M059J (cell line): ENCODE data around the gene ZNF716. TPM values are rescaled to one million over a fixed set of nuclear protein-coding genes. Genes with fewer than 3 reads are reported as not detected.
"Not testable (repeated sequence)": the region's sequence is repeated elsewhere in the genome, so short reads cannot be mapped to it uniquely, and the experiment has no call there.

ENCODE experiments used
- DNase-seq: peaks from one replicate; pipeline ENCODE4 v3.0.0-alpha.2; 2012; ENCODE audit warnings: low read depth
- total RNA-seq: library from RNA; depleted of rRNA; stranded (reverse); fragments of >200 nt; shearing (Covaris generic); gene quantifications from 2 replicates; pipeline ENCODE4 v1.2.3, GENCODE V29; 2014; rRNA removed

ZNF716 gene
- not detected in 2 replicates for total RNA-seq

DNA sequence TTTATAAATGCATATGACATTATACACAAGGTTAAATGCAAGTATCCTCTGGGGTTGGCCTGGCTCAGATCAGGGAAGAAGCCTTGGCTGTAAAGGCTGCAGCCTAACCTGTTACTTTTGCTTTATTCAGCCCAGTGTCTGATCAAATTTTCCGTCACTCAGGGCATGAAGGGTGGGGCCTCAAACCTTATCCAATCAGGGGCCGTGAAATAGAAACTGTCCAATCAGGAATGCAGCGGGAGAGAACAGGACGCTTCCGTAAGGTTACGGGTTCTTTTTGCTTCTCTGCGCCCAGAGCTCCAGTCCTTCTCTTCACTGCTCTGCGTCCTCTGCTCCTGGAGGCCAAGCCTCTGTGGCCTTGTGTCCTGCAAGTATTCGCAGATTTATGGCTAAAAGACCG, at the start of gene ZNF716:
Gene ZNF716 (plus strand): TSS at position 274 of the 400 bp plus-strand sequence. CDS start 112 bp downstream, at position 386.
- DNase-seq, result no peak

DNA sequence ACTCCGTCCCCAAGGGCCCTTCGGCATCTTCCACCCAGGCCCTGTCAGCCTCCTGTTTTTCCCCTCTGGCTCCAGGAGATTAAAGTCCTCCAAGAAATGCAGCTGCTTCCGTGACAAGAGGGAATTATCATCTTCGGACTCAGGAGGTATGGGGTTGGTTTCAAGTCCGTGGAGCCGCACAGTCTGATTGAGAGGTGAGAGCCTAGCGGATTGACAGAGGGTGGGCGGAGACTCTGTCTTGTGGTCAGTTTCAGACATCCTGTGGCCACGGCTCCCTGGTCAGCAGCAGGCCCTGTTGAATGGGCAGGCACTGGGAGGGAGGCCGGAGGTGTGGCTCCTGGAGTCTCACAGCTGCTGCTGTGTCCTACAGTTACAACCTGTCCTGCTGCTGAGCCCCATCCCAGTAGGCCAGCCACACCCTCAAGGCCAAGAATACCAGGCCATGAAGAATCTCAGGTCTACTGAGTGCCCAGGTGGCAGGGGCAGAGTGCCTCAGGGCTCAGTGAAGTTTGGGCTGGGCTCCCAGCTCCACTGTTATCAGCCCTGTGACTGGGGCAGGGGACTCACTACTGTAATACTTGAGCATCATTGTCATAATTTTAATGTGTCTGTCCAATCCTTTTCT, 49.3 kb upstream of the ZNF716 start:
- no peak for DNase-seq

DNA sequence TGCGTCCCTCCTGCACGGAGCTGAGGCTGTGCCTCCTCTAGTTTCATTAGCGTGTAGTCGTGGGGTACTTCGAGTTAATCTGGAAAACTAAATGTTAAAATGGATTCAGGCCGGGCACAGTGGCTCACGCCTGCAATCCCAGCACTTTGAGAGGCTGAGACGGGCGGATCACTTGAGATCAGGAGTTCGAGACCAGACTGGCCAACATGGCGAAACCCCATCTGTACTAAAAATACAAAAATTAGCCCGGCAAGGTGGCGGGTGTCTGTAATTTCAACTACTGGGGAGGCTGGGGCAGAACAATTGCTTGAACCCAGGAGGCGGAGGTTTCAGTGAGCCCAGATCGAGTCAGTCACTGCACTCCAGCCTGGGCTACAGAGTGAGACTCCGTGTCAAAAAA, 46.9 kb upstream of the ZNF716 start:
- not testable (repeated sequence) for DNase-seq

DNA sequence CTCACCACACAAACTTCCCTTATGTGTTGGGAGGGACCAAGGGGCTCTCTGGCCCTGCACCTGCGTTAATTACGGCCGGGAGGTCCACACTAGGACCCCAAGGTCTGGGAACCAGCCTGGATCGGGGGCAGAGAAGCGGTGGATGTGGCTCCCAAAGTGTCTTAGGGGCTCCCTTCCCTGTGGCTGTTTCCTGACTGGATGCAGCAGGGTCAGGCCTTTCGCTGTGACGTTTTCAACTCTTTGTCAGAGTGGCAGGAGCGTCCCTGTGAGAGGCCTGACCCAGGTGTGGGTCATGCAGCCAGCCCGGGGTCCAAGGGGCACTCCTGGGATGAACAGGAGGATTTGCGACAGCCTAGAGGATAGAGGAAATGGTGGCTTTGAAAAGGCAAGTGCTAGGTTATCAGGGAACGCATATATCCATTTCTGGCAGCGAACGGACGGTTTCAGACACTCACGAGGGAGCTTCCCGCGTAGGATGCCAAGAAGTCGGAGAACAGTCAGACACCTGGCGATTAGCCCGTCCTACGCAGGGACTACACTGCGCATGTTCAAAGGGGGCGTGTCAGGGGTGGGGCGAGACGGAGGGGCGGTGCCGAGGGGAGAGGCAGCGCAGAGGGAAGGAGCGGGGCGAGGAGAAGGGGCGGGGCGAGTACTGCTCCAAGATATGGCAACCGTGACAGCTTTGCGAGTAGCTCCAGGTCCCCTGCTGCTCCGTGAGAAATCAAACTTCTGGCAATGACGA, 46.2 kb upstream of the ZNF716 start:
- no peak for DNase-seq

DNA sequence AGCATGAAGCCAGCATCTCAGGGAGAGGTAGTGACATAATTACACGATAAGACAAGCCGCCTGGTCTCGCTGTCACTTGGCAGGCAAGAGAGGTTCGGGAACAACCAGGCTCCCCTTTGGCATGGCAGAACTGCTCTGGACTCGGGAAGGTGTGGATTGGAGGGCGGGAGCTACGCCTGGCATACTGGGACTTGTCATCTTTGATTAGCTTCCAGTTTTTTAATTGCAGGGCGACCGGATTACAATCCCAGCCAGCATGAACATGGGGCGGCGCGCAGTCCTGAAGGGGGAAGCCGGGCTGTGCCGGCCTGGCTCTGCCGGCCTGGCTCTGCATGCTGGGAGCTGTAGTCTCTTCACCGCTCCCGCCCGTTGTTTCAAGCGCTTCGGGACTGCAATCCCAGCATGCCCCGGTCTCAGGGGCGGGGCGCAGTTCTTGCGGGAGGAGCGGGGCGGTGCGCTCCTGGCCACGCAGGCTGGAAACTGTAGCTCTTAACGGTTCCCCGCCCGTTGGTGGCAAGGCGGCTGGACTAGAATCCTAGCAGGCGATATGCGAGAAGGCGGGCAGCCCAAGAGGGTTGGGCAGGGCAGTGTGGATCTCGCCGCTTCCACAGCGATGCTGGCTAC, 45.5 kb upstream of the ZNF716 start:
- no peak for DNase-seq

DNA sequence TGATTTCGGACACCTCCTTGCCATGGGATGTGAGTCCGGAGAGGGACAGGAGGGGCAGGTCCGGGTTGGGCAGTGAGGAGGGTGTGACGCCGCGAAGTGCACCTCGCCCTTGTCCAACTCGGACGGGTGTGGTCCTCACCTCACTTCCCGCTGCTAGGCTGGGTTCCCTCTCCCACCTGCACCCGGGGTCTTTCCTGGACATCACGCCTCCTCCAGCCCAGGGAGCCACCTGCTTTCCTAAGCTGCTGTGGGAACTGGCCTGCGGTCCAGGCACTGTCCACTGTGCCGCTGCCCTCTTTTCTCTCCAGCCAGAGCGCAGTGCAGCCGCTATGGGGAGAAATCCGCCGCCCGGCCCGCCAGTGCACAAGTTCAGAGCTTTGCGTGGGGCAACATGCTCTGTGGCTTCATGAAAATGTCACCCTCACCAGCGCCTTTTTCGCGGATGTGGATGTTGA, 45.0 kb upstream of the ZNF716 start:
- no peak for DNase-seq

DNA sequence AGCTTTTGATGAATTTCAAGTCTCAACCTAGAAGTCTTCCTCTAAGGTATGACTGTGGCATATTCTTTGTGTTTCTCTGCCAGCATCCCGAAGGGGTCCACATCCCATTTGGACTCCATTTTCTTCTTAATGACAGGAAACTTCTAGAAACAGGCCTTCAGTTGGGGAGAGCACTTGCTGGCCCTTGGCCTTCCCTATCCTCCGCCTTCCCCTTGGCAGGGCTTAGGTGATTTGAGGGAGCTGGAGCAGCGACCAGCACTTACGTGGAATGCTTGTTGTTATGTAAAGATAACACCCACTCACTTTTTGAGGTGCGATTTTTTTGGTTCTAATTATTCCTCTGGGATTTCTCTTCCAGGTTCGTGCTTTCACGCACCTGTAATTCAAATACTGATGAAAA, 42.9 kb upstream of the ZNF716 start:
- DNase-seq, result no peak

DNA sequence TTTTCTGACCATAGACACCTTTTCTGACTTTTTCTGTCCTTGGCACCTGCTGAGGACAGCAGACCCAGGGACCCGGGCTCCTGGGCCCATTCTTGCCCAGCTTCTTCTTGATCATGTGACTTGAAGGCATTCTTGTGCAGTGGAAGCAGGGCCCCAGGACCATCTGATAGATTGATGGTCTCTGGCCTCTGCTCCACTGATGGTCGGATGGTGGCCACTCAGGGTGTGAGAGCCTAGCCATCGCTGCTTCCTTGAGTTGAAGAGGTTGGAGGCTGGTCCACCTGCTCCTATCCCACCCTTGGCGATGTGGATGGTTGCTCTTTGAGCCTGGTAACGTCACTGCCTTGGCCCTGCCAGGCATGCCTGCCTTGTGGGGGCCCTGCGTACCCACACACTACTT, 37.8 kb upstream of the ZNF716 start:
- no peak for DNase-seq

DNA sequence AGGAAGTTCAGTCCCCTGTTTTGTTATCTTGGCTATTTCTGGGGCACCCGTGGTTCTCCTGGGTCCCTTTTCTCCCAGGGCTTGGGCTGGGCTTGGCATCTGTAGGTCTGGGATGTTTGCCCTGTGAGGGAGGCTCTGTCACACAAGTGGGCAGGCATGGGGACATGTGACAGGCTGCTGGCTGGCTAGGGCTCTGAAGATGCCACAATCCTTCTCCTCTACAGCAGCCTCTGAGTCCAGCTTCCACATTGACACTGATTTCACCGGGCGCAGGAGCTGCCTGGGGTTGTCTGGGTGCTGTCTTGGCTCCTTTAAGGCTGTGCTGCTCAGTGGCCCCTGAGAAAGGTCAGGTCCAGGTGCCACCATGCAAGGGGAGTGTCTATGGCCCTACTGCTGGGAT, 37.4 kb upstream of the ZNF716 start:
- no peak for DNase-seq

DNA sequence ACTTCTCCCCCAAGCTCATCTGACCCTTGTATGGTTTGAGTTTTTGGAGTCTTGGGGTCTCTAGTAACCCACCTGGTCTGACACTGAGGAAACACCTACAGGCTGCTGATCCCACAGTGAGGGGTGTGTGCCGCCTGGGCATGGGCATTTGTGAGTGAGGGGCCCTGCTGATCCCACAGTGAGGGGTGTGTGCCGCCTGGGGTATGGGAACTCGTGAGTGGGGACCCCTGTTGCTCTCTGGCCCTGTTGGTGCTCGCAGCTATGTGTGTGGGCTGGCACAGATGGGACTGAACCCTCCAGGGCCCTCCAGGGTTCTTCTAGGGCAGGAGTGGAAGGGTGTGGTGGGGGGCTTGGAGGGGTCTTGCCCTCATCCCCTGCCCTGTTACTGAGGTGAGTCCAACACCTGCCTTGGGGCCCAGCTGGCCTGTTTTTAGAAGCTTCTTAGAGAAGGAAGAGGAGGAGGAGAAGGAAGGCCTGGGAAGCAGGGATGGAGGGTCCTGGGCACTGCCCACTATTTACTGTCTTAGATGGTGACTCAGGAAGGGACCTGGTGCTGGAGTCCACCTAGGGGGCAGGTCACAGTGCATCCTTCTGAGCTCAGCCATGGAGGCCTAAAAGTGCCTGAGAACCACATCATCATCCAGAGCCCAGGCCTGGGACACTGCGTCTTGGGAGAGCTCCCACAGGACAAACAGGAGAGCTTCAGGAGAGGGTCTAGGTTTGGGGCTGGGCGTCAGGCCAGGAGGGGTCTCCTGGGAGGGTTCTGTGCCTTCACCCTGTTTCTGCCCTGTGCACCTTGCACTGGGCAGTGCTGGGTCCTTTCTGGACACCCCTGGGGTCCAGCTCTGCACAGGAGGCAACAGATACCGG, 36.2 kb upstream of the ZNF716 start:
- DNase-seq, result no peak

DNA sequence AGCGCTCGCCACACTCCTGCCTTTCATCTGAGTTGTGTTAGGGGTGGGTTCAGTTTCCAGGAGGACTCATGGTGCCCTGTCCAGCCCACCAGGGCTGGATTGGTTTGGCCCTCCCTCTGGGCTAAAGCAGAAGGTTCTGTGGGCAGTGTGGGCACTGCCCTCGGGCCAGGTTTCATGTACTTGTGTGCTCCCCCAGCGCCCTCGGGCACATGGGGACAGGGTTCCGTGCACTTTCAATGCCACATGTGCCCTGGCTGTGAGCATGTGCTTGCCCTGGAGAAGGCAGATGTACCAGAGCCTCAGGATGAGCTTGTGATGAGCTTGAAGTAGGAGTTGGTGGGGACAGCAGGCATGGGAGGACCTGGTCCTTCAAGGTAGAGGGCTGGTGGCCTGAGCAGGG, 35.6 kb upstream of the ZNF716 start:
- DNase-seq, result no peak

DNA sequence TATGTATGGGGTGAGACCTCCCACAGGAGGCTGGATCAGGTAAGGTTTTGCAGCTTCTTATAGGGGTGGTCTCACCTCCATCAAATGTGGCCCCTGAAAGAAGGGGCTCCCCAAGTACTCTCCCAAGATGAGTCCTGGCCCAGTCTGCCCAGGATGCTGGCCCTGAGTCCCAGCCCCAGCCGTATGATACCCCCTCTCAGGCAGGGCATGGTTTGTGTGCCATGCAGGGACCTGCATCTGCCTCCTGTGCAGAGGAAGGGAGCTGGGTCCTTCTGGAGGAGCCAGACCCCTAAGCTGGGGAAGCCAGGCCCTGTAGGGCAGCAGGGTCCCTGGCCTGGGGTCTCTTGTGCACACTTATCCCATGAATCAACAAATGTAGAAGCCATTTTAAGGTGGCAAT, 35.1 kb upstream of the ZNF716 start:
- no peak for DNase-seq

DNA sequence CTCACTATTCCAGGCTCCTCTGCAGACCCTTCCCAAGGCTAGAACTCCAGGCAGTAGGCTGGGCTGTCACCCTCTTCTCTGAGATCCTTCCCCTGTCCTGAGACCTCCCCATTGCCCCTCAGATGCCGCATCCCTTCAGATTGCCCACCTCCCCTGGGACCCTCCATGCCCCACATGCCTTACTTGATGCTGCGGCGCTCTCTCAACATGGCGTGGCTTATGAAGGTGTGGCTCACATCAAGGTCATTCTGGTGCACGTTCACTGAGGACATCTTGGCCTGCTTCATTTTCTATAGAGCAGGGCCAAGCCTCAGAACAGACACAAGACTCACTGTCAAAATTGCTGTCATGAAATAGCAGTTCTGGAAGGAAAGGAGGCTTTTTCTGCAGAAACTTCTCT, 34.7 kb upstream of the ZNF716 start:
- DNase-seq, result no peak

DNA sequence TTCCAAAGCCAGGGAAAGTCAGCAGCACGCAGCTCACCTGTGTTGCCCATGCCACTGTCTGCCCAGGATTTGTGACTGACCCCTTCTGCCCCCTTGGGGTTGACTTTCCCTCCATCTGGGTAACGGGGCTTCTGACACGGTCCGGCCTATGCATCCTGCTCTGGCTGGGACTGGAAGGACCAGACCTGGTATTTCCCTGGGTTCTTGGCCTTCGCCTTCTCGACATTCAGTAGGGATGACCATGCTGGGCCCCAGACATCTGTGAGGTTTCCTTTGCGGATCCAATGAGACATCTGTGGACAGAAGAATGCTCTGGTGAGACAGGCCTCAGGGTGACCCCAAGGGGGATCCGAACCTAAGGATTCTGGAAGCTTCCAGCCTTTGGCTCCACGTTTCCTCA, 34.2 kb upstream of the ZNF716 start:
- DNase-seq, result no peak

DNA sequence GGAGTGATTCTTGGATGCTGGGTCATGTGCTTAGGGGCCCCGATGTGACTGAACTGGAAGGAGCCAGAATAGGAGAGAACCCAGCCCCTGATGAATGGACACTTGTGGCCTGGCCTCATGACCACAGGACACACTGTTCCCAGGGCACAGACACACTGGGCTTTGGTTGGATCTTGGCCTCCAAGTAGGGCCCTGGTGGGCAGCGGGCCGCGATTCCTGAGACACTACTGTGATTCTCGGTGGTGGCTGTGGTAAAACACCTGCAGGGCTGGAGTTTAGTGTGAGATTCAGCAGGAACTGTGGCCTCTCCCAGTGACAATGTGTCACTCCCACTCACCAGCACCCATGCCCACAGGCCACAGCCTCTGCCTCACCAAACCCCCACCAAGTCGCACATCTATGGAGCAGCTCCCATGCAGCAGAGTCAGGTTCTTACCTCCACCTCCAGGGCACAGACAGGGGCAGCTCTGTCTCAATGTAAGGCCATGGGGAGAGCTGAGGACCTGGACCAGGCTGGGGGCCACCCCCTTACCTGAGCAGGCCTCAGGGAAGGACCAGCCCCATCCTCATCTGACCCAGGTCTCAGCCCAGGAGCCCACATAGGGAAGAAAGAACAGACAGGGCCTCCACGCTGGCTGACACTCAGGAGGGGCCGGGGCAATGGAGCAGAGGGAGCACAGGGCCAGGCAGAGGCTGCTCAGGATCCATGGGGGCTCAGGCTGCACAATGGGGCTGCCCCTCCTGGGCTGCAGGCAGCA, 33.2 kb upstream of the ZNF716 start:
- DNase-seq, result no peak

DNA sequence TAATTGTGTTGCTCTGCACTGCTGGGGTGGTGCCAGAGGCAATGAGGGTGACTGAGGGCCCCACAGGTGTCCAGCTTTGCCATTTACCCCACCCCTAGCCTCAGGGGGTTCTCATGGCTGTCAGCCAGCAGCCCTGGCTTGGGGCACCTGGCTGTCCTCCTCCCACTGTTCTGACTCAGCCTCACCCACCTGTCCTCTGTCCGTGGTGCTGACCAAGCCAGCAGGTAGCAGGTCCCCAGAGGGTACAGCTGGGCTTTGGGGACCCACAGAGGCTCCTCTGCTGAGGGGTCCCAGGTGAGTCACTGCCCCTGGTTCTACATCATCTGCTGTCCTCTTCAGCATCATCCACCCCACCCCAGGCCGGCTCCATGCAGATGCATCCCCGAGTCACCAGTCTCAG, 32.2 kb upstream of the ZNF716 start:
- no peak for DNase-seq

DNA sequence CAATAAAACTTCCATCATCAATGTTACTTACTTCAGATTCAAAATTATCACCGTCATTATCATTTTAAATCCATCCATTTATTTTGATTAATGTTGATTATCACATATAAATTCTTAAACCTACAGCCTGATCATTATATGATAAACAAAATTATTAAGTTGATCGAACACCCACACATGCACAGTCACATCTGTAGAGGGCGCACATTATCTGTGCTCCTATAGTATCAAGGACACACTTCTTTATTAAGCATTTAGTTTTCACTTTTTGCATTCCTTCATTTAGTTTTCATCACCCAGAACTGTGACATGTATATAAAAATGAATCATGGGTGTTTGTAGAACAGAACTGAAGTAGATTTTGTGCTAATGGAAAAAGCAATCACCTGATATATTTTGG, 26.2 kb upstream of the ZNF716 start:
- DNase-seq, result no peak

DNA sequence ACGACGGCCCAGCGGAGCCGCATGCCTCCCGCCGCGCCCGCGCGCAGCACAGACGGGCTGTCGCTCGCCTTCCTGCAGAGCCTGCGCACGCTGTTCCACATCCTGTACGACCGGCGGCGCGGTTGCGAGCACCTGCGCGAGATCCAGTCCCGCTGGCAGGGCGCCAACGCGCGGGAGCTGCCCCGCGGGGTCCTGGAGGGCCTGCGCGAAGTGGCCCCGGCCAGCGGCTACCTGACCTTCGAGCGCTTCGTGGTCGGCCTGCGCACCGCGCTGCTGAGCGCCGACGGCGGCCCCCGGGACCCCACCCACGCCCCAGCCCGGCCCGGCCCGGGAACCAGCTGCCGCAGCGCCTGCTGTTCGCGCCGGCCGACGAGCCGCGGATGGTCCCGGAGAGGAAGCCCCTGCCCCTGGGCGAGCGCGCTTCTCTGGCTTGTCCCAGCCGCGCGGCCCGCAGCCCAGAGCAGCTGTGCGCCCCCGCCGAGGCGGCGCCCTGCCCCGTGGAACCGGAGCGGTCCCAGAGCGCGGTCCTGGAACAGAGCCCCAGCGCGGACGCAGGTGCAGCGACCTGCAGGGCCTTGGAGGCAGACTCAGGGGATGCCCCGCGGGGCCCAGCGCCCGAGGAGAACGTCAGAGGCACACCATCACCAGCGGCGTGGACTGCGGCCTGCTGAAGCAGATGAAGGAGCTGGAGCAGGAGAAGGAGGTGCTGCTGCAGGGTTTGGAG, 25.3 kb upstream of the ZNF716 start:
- DNase-seq, result no peak

DNA sequence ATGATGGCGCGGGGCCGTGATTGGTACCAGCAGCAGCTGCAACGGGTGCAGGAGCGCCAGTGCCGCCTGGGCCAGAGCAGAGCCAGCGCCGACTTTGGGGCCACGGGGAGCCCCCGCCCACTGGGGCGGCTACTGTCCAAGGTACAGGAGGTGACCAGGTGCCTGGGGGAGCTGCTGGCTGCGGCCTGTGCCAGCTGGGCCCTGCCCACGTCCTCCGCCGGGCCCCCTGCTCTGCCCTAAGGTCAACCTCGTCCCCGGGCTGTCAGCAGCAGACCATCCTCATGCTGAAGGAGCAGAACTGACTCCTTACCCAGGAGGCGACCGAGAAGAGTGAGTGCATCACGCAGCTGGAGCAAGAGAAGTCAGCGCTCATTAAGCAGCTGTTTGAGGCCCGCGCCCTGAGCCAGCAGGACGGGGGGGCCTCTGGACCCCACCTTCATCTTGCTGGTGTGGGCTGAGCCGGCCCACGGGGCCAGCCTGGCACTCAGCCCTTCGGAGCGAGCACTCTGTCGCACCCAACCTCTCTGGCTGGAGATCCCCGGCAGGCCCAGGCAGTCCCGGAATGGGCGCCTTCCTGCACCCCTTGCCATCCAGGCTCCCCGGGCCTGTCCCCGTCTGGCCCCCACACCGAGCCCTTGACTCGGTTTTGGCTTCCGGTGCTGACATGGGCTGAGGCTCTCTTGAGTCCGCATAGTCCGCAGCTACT, 24.6 kb upstream of the ZNF716 start:
- no peak for DNase-seq
